ENCODE results near the gene RBBP5.

RBBP5 gene

DNA sequence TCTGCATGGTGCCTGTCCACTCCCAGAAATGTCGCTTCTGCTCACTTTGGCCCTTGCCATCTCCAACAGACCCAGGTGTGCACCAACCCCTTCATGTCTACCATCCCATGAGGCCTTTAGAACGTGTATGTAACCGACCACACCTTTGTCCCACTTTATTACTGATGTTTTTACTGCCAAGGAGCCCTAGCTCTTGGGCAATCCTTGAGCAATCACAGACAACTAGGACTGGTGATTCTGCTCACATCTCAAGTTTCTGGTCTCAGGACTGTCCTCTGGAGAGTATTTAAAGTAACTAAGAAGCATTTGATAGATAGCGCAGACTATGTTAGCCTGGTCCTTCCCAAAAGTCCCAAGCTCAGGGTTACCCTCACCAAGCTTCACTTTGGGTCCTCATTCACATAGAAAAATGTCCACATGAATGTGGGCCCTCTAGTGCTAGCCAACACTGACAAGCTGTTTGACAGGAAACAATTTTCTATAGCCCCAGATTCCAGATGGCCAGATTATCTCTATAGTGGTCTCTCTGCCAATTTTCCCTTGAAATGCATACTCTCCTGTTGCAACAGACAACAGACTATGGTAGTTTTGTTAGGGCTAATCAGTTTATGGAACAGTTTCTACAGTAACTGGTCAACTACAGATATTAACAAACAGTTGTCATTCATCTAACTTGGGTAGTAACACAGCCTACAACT is 30.6 kb downstream of the RBBP5 start:
- Histone ChIP-seq H3K4me2 (no peak overlapping the region), H4K20me1 (ENCODE audit: insufficient read depth) (no peaks in the 10 kb centered on the region), H3K79me2 (ENCODE audit: insufficient read depth, low read depth) (no peaks in the 10 kb centered on the region; the same call in 1 of the 2 replicates), H3K4me1 (ENCODE audit: low read depth, poor library complexity, severe bottlenecking) (no peaks in the 10 kb centered on the region), H3K27me3 (ENCODE audit: insufficient read depth, low read depth) (no peaks in the 10 kb centered on the region), H3K36me3 (ENCODE audit: insufficient read depth) (peaks cover 16% of the 10 kb centered on the region), H3K4me3 (IDR thresholded peaks at IDR 0.05; ENCODE audit: insufficient read depth, low read depth, low read length) (no peak overlapping the region), H3K9ac (no peak overlapping the region), H2AFZ (ENCODE audit: low read depth) (no peak overlapping the region), H3K27ac (no peak overlapping the region)
- no peak for TF ChIP-seq CTCF (conservative IDR thresholded peaks at IDR 0.05; ENCODE audit: low read depth, low read length)

GRCh38 chr1:205088341-205088740 is 33.4 kb downstream of the RBBP5 start:
- Histone ChIP-seq H4K20me1 (ENCODE audit: insufficient read depth) (no peaks in the 10 kb centered on the region), H2AFZ (ENCODE audit: low read depth) (no peak overlapping the region), H3K79me2 (ENCODE audit: insufficient read depth, low read depth) (no peaks in the 10 kb centered on the region; the same call in 1 of the 2 replicates), H3K27ac (no peak overlapping the region), H3K27me3 (ENCODE audit: insufficient read depth, low read depth) (no peaks in the 10 kb centered on the region), H3K4me3 (IDR thresholded peaks at IDR 0.05; ENCODE audit: insufficient read depth, low read depth, low read length) (no peak overlapping the region), H3K36me3 (ENCODE audit: insufficient read depth) (peaks cover 7% of the 10 kb centered on the region; the same call in 1 of the 2 replicates), H3K9ac (no peak overlapping the region), H3K4me2 (no peak overlapping the region), H3K4me1 (ENCODE audit: low read depth, poor library complexity, severe bottlenecking) (no peaks in the 10 kb centered on the region)
- no peak for TF ChIP-seq CTCF (conservative IDR thresholded peaks at IDR 0.05; ENCODE audit: low read depth, low read length)

DNA sequence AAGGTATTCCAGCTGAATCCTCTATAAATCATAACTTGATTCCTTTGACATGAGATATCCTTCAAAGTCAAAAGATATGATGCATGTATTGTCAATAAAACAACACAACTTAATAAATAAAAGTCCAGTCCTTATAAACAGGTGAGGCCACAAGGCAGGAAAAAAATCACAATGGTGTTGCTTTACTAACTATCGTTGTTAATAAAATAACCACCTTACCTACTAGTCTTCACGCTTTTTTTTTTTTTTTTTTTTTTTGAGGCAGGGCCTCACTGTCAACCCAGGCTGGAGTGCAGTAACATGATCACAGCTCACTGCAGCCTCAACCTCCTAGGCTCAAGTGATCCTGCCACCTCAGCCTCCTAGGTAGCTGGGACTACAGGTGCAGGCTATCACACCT is 37.4 kb downstream of the RBBP5 start, which contains the start of gene TMEM81:
TSS of gene TMEM81 (minus strand) at position 101 of the 400 bp plus-strand sequence. CDS start 140 bp downstream, outside the sequence.
- Histone ChIP-seq H2AFZ (ENCODE audit: low read depth) (no peak within 1 kb of the TSS), H3K27ac (no peak within 1 kb of the TSS), H3K36me3 (ENCODE audit: insufficient read depth) (peaks cover 7% of the 10 kb centered on the region; the same call in 1 of the 2 replicates), H3K79me2 (ENCODE audit: insufficient read depth, low read depth) (no peaks in the 10 kb centered on the region), H3K4me1 (ENCODE audit: low read depth, poor library complexity, severe bottlenecking) (no peaks in the 10 kb centered on the region), H3K27me3 (ENCODE audit: insufficient read depth, low read depth) (no peaks in the 10 kb centered on the region), H3K4me2 (no peak within 1 kb of the TSS), H3K4me3 (IDR thresholded peaks at IDR 0.05; ENCODE audit: insufficient read depth, low read depth, low read length) (no peak within 1 kb of the TSS), H3K9ac (no peak within 1 kb of the TSS), H4K20me1 (ENCODE audit: insufficient read depth) (no peaks in the 10 kb centered on the region)
- no peak for TF ChIP-seq CTCF (conservative IDR thresholded peaks at IDR 0.05; ENCODE audit: low read depth, low read length)

GRCh38 chr1:205082431-205082830 is 39.3 kb downstream of the RBBP5 start:
- H3K4me1 ChIP-seq (ENCODE audit: low read depth, poor library complexity, severe bottlenecking), result no peaks in the 10 kb centered on the region
- H3K36me3 ChIP-seq (ENCODE audit: insufficient read depth), result no peaks in the 10 kb centered on the region
- H3K27me3 ChIP-seq (ENCODE audit: insufficient read depth, low read depth), result no peaks in the 10 kb centered on the region
- TF ChIP-seq CTCF (conservative IDR thresholded peaks at IDR 0.05; ENCODE audit: low read depth, low read length), result no peak
- H4K20me1 ChIP-seq (ENCODE audit: insufficient read depth), result no peaks in the 10 kb centered on the region
- no peaks in the 10 kb centered on the region for H3K79me2 ChIP-seq (ENCODE audit: insufficient read depth, low read depth)
- H3K4me3 ChIP-seq (IDR thresholded peaks at IDR 0.05; ENCODE audit: insufficient read depth, low read depth, low read length), result no peak overlapping the region
- no peak overlapping the region for H3K27ac ChIP-seq
- no peak overlapping the region for H3K9ac ChIP-seq
- H2AFZ ChIP-seq (ENCODE audit: low read depth), result no peak overlapping the region
- H3K4me2 ChIP-seq, result no peak overlapping the region
